Astrocyte of the cerebellum (primary cell): ENCODE measurements around the gene RAPGEF5.
A peak's percentile ranks its signal among the peaks of the same experiment; 100 is the strongest.
"Not testable (repeated sequence)": the region's sequence is repeated elsewhere in the genome, so short reads cannot be mapped to it uniquely, and the experiment has no call there.

Experiments
- DNase-seq: peaks from one replicate; pipeline ENCODE4 v3.0.0-alpha.2; 2011; ENCODE audit warnings: low read depth
- H3K4me3 ChIP-seq: 2 replicates; pipeline ENCODE4 v1.5.1; 2011; ENCODE audit warnings: mild to moderate bottlenecking, low read depth, low read length, moderate library complexity
- CTCF ChIP-seq: IDR thresholded peaks from 2 replicates; pipeline ENCODE4 v1.5.1; 2012; ENCODE audit warnings: low read length, low read depth, moderate library complexity, mild to moderate bottlenecking; ENCODE audit errors: missing control alignments
- in situ Hi-C: cut with HindIII; loops from 2 replicates; pipeline ENCODE4 v1.10.0; 2017; ENCODE audit warnings: low sequenced_read_pairs

RAPGEF5 gene

GRCh38 chr7:22082886-22083703 lies 273.9 kb downstream of the RAPGEF5 start:
- in situ Hi-C loops, result no loop called here
- peak; percentile 27 for DNase-seq
- TF ChIP-seq CTCF, result peak; percentile 98
- peak overlapping the region; percentile 64 for H3K4me3 ChIP-seq

- DNase-seq, result no peak
- peak overlapping the region; percentile 64 for H3K4me3 ChIP-seq
- no peak for TF ChIP-seq CTCF
- in situ Hi-C loops, result no loop called here
Measured at GRCh38 chr7:22082553-22082885, 274.4 kb downstream of the RAPGEF5 start.

- in situ Hi-C loops, DNase-seq, H3K4me3 ChIP-seq: not testable (repeated sequence)
Measured at GRCh38 chr7:22080219-22080618, 276.7 kb downstream of the RAPGEF5 start.

GRCh38 chr7:22078872-22079271 lies 278.1 kb downstream of the RAPGEF5 start:
- in situ Hi-C loops, H3K4me3 ChIP-seq, DNase-seq: not testable (repeated sequence)

GRCh38 chr7:22075561-22075960 lies 281.4 kb downstream of the RAPGEF5 start:
- no peak for DNase-seq
- in situ Hi-C loops, result no loop called here
- no peak overlapping the region for H3K4me3 ChIP-seq
- TF ChIP-seq CTCF, result no peak

GRCh38 chr7:22074897-22075296 lies 282.1 kb downstream of the RAPGEF5 start:
- TF ChIP-seq CTCF, result no peak
- no peak overlapping the region for H3K4me3 ChIP-seq
- in situ Hi-C loops, result no loop called here
- no peak for DNase-seq
